HCT116 (cell line): ENCODE results near the gene DNAAF5.

ENCODE experiments used
- ELF1 ChIP-seq: IDR thresholded peaks from 2 replicates; pipeline ENCODE4 v1.6.1; 2012; ENCODE audit warnings: low read depth, borderline replicate concordance
- MAX ChIP-seq: IDR thresholded peaks from 2 replicates; pipeline ENCODE4 v1.6.1; 2012
- POLR2A ChIP-seq: IDR thresholded peaks from 2 replicates; pipeline ENCODE4 v1.7.0; 2011; ENCODE audit warnings: borderline replicate concordance; ENCODE audit not compliant: insufficient read depth, insufficient read length; ENCODE audit errors: extremely low read depth
- POLR2AphosphoS5 ChIP-seq: IDR thresholded peaks from 2 replicates; pipeline ENCODE4 v1.6.1; 2011; ENCODE audit warnings: mild to moderate bottlenecking, low read depth, low read length, moderate library complexity
- REST ChIP-seq: IDR thresholded peaks from 2 replicates; pipeline ENCODE4 v1.6.1; 2012; ENCODE audit warnings: low read depth
- SIN3A ChIP-seq: IDR thresholded peaks from 2 replicates; pipeline ENCODE4 v1.6.1; 2012; ENCODE audit warnings: low read depth
- TF ChIP-seq, protein P1 (sequence below), 3 experiments: fragments of 200-600 bp in 1 of 3; sonication (generic) in 1 of 3; IDR thresholded peaks in 2 of 3; conservative IDR thresholded peaks in 1 of 3; 2 replicates each; pipeline ENCODE4 v1.5.1; 2012 to 2017; ENCODE audit warnings: low read depth in 2 of 3, low read length in 2 of 3, antibody characterized with exemption in 1 of 3, borderline replicate concordance in 1 of 3, control low read depth in 1 of 3, mild to moderate bottlenecking in 1 of 3, mixed read lengths in 1 of 3, mixed run types in 1 of 3, moderate library complexity in 1 of 3; ENCODE audit not compliant: insufficient read depth in 1 of 3

GRCh38 chr7:713488-714230 lies 12.8 kb upstream of the DNAAF5 start:
- no peak for TF ChIP-seq POLR2A
- TF ChIP-seq, protein P1, sequence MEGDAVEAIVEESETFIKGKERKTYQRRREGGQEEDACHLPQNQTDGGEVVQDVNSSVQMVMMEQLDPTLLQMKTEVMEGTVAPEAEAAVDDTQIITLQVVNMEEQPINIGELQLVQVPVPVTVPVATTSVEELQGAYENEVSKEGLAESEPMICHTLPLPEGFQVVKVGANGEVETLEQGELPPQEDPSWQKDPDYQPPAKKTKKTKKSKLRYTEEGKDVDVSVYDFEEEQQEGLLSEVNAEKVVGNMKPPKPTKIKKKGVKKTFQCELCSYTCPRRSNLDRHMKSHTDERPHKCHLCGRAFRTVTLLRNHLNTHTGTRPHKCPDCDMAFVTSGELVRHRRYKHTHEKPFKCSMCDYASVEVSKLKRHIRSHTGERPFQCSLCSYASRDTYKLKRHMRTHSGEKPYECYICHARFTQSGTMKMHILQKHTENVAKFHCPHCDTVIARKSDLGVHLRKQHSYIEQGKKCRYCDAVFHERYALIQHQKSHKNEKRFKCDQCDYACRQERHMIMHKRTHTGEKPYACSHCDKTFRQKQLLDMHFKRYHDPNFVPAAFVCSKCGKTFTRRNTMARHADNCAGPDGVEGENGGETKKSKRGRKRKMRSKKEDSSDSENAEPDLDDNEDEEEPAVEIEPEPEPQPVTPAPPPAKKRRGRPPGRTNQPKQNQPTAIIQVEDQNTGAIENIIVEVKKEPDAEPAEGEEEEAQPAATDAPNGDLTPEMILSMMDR (IDR thresholded peaks at IDR 0.05 in 2 of 3, conservative IDR thresholded peaks at IDR 0.05 in 1 of 3; ENCODE audit: borderline replicate concordance in 1 of 3, insufficient read depth in 1 of 3, low read depth in 2 of 3, low read length in 2 of 3): no peak
- no peak for TF ChIP-seq SIN3A
- TF ChIP-seq POLR2AphosphoS5: no peak
- TF ChIP-seq MAX: no peak
- TF ChIP-seq ELF1: no peak
- TF ChIP-seq REST: no peak
